Ectodermal cell (in vitro differentiated cells): ENCODE data around the gene EFCAB6. TPM values are rescaled to one million over a fixed set of nuclear protein-coding genes. Genes with fewer than 3 reads are reported as not detected.

Experiments
- H3K27ac ChIP-seq: 2 replicates; pipeline ENCODE4 v1.7.0; 2013; ENCODE audit warnings: mild to moderate bottlenecking, low read depth, low read length; ENCODE audit not compliant: insufficient read depth, poor library complexity, severe bottlenecking
- H3K27me3 ChIP-seq: 2 replicates; pipeline ENCODE4 v1.7.0; 2013; ENCODE audit warnings: mild to moderate bottlenecking, low read length; ENCODE audit not compliant: insufficient read depth, control insufficient read depth, poor library complexity, severe bottlenecking
- H3K36me3 ChIP-seq: one replicate; pipeline ENCODE4 v1.7.0; 2013; ENCODE audit warnings: low read length; ENCODE audit not compliant: control insufficient read depth, insufficient read depth
- H3K4me1 ChIP-seq: one replicate; pipeline ENCODE4 v1.7.0; 2013; ENCODE audit warnings: low read length; ENCODE audit not compliant: control insufficient read depth, insufficient read depth
- H3K4me3 ChIP-seq: 2 replicates; pipeline ENCODE4 v1.7.0; 2013; ENCODE audit warnings: low read depth, low read length, control low read depth; ENCODE audit not compliant: insufficient read depth
- H3K9me3 ChIP-seq: 2 replicates; pipeline ENCODE4 v1.7.0; 2013; ENCODE audit warnings: mild to moderate bottlenecking, low read length, moderate library complexity; ENCODE audit not compliant: control insufficient read depth
- WGBS, 2 experiments: methylation state at CpG; one replicate each; pipeline ENCODE4 v1.1.7; 2013; ENCODE audit warnings: missing lambda C conversion rate in 2 of 2; 5-methylcytosine and 5-hydroxymethylcytosine counted together
- polyA plus RNA-seq, 4 experiments: library from polyadenylated mRNA; stranded (reverse); fragments of 50-300 nt; gene quantifications; one replicate each; pipeline ENCODE4 v1.2.3, GENCODE V29; 2013

Gene EFCAB6
- polyA plus RNA-seq (2013, experiment 1 of 4) = 2.2 TPM
- polyA plus RNA-seq (2013, experiment 2 of 4) = 1.3 TPM
- 0.85 TPM for polyA plus RNA-seq (2013, experiment 3 of 4)
- polyA plus RNA-seq (2013, experiment 4 of 4) = 1.7 TPM

GRCh38 chr22:43812149-43812842 lies at the start of gene EFCAB6:
Gene EFCAB6, minus strand, starts transcription at chr22:43812305. Its CDS starts 29,987 bp downstream, at chr22:43782318.
- no peaks in the 10 kb centered on the region for H3K27me3 ChIP-seq
- H3K36me3 ChIP-seq = no peaks in the 10 kb centered on the region
- 1% methylated on average over 55 of the region's 55 CpGs for WGBS, 2 experiments
- H3K27ac ChIP-seq = peak within 1 kb of the TSS; percentile 45
- H3K9me3 ChIP-seq = no peaks in the 10 kb centered on the region
- peak within 1 kb of the TSS; percentile 76 for H3K4me3 ChIP-seq
- H3K4me1 ChIP-seq = peaks cover 4% of the 10 kb centered on the region

GRCh38 chr22:43861529-43861928 lies 49.4 kb upstream of the EFCAB6 start:
- H3K27ac ChIP-seq = no peak overlapping the region
- 38 to 39% methylated on average over 9 of the region's 9 CpGs for WGBS, 2 experiments
- H3K27me3 ChIP-seq = peaks cover 4% of the 10 kb centered on the region
- H3K9me3 ChIP-seq = no peaks in the 10 kb centered on the region
- peak overlapping the region; percentile 58 for H3K4me3 ChIP-seq
- no peaks in the 10 kb centered on the region for H3K36me3 ChIP-seq
- H3K4me1 ChIP-seq = peaks cover 7% of the 10 kb centered on the region

- H3K27ac ChIP-seq = no peak overlapping the region
- peaks cover 7% of the 10 kb centered on the region for H3K4me1 ChIP-seq
- 89 to 93% methylated on average over 12 of the region's 12 CpGs for WGBS, 2 experiments
- H3K36me3 ChIP-seq = no peaks in the 10 kb centered on the region
- no peaks in the 10 kb centered on the region for H3K9me3 ChIP-seq
- peak overlapping the region; percentile 58 for H3K4me3 ChIP-seq
- peaks cover 4% of the 10 kb centered on the region for H3K27me3 ChIP-seq
These were observed 48.7 kb upstream of the EFCAB6 start for GRCh38 chr22:43860831-43861230.

- Histone ChIP-seq H3K36me3 (no peaks in the 10 kb centered on the region), H3K4me3 (no peak overlapping the region), H3K27me3 (peaks cover 4% of the 10 kb centered on the region), H3K27ac (no peak overlapping the region), H3K4me1 (peaks cover 7% of the 10 kb centered on the region), H3K9me3 (no peaks in the 10 kb centered on the region)
- 92 to 93% methylated on average over 11 of the region's 11 CpGs for WGBS, 2 experiments
These were observed 48.0 kb upstream of the EFCAB6 start for GRCh38 chr22:43860126-43860525.

- 87 to 89% methylated on average over 14 of the region's 14 CpGs for WGBS, 2 experiments
- no peak overlapping the region for H3K4me3 ChIP-seq
- no peaks in the 10 kb centered on the region for H3K36me3 ChIP-seq
- H3K9me3 ChIP-seq = no peaks in the 10 kb centered on the region
- peaks cover 7% of the 10 kb centered on the region for H3K4me1 ChIP-seq
- H3K27me3 ChIP-seq = peaks cover 4% of the 10 kb centered on the region
- H3K27ac ChIP-seq = no peak overlapping the region
These were observed 47.5 kb upstream of the EFCAB6 start for GRCh38 chr22:43859621-43860020.

GRCh38 chr22:43859176-43859575 lies 47.1 kb upstream of the EFCAB6 start:
- no peak overlapping the region for H3K4me3 ChIP-seq
- H3K4me1 ChIP-seq = peaks cover 7% of the 10 kb centered on the region
- H3K27me3 ChIP-seq = peaks cover 4% of the 10 kb centered on the region
- H3K27ac ChIP-seq = no peak overlapping the region
- no peaks in the 10 kb centered on the region for H3K9me3 ChIP-seq
- WGBS, 2 experiments = 93 to 94% methylated on average over 7 of the region's 7 CpGs
- no peaks in the 10 kb centered on the region for H3K36me3 ChIP-seq

GRCh38 chr22:43858156-43858895 lies 46.2 kb upstream of the EFCAB6 start:
- Histone ChIP-seq H3K36me3 (no peaks in the 10 kb centered on the region), H3K9me3 (no peaks in the 10 kb centered on the region), H3K27me3 (no peaks in the 10 kb centered on the region), H3K4me1 (peaks cover 7% of the 10 kb centered on the region), H3K4me3 (no peak overlapping the region), H3K27ac (no peak overlapping the region)
- WGBS, 2 experiments = 79 to 82% methylated on average over 11 of the region's 11 CpGs

- Histone ChIP-seq H3K9me3 (no peaks in the 10 kb centered on the region), H3K36me3 (no peaks in the 10 kb centered on the region), H3K27me3 (no peaks in the 10 kb centered on the region), H3K27ac (no peak overlapping the region), H3K4me1 (peaks cover 7% of the 10 kb centered on the region), H3K4me3 (no peak overlapping the region)
These were observed 45.3 kb upstream of the EFCAB6 start for GRCh38 chr22:43857367-43857766.

- H3K4me3 ChIP-seq = no peak overlapping the region
- H3K4me1 ChIP-seq = peaks cover 6% of the 10 kb centered on the region
- WGBS, 2 experiments = 91 to 95% methylated on average over 4 of the region's 4 CpGs
- no peaks in the 10 kb centered on the region for H3K9me3 ChIP-seq
- no peaks in the 10 kb centered on the region for H3K36me3 ChIP-seq
- no peak overlapping the region for H3K27ac ChIP-seq
- no peaks in the 10 kb centered on the region for H3K27me3 ChIP-seq
These were observed 43.3 kb upstream of the EFCAB6 start for GRCh38 chr22:43855431-43855830.

GRCh38 chr22:43854786-43855271 lies 42.7 kb upstream of the EFCAB6 start:
- WGBS, 2 experiments = 93 to 95% methylated on average over 13 of the region's 13 CpGs
- H3K9me3 ChIP-seq = no peaks in the 10 kb centered on the region
- H3K36me3 ChIP-seq = no peaks in the 10 kb centered on the region
- no peak overlapping the region for H3K4me3 ChIP-seq
- H3K27ac ChIP-seq = no peak overlapping the region
- no peaks in the 10 kb centered on the region for H3K27me3 ChIP-seq
- H3K4me1 ChIP-seq = peaks cover 6% of the 10 kb centered on the region
